NOMO-1 (cell line): ENCODE data around the gene KAZN.

ENCODE experiments used
- DNase-seq, 2 experiments: peaks; one replicate each; lab custom pipeline; 2025; ENCODE audit not compliant: unreplicated experiment in 2 of 2; lab: John Stamatoyannopoulos, UW

KAZN gene

GRCh38 chr1:15094719-15095495, 496.4 kb downstream of the KAZN start:
- DNase-seq: no peak

GRCh38 chr1:15095496-15095875, 497.0 kb downstream of the KAZN start:
- no peak for DNase-seq

- no peak for DNase-seq
These were observed 497.8 kb downstream of the KAZN start for GRCh38 chr1:15096293-15096692.

- no peak for DNase-seq
These were observed 500.0 kb downstream of the KAZN start for GRCh38 chr1:15098176-15099125.

GRCh38 chr1:15099441-15100120, 501.1 kb downstream of the KAZN start:
- no peak for DNase-seq

GRCh38 chr1:15100121-15100879, 501.8 kb downstream of the KAZN start:
- peak in 1 of 2 experiments; percentile 12 for DNase-seq

GRCh38 chr1:15100880-15101760, 502.6 kb downstream of the KAZN start:
- DNase-seq: no peak

- no peak for DNase-seq
These were observed 503.3 kb downstream of the KAZN start for GRCh38 chr1:15101801-15102200.

GRCh38 chr1:15102646-15103045, 504.2 kb downstream of the KAZN start:
- DNase-seq: no peak

GRCh38 chr1:15103211-15103610, 504.7 kb downstream of the KAZN start:
- no peak for DNase-seq

GRCh38 chr1:15103906-15104305, 505.4 kb downstream of the KAZN start:
- DNase-seq: no peak

- no peak for DNase-seq
These were observed 506.3 kb downstream of the KAZN start for GRCh38 chr1:15104768-15105167.

- DNase-seq: no peak
These were observed 508.1 kb downstream of the KAZN start for GRCh38 chr1:15106608-15107007.

GRCh38 chr1:15107058-15107687, 508.7 kb downstream of the KAZN start:
- no peak for DNase-seq

- no peak for DNase-seq
These were observed 509.4 kb downstream of the KAZN start for GRCh38 chr1:15107911-15108310.

GRCh38 chr1:15110128-15110866, 511.8 kb downstream of the KAZN start:
- DNase-seq: no peak

- no peak for DNase-seq
These were observed 512.4 kb downstream of the KAZN start for GRCh38 chr1:15110867-15111230.

GRCh38 chr1:15113146-15113545, 514.7 kb downstream of the KAZN start:
- no peak for DNase-seq
